Endodermal cell (in vitro differentiated cells): ENCODE measurements around the gene STX8. TPM values are rescaled to one million over a fixed set of nuclear protein-coding genes. Genes with fewer than 3 reads are reported as not detected.

Source experiments
- DNase-seq: peaks from one replicate; pipeline ENCODE4 v3.0.0-alpha.2; 2017
- H3K27ac ChIP-seq: 2 replicates; pipeline ENCODE4 v1.5.1; 2013; ENCODE audit warnings: mild to moderate bottlenecking, low read depth, low read length, moderate library complexity
- H3K27me3 ChIP-seq: 2 replicates; pipeline ENCODE4 v1.6.1; 2013; ENCODE audit warnings: mild to moderate bottlenecking, low read length, moderate library complexity; ENCODE audit not compliant: insufficient read depth, control insufficient read depth, poor library complexity, severe bottlenecking
- H3K36me3 ChIP-seq: 2 replicates; pipeline ENCODE4 v1.7.0; 2013; ENCODE audit warnings: mild to moderate bottlenecking, low read length, moderate library complexity; ENCODE audit not compliant: control insufficient read depth, insufficient read depth
- H3K4me1 ChIP-seq: one replicate; pipeline ENCODE4 v1.7.0; 2013; ENCODE audit warnings: low read length; ENCODE audit not compliant: control insufficient read depth, insufficient read depth
- H3K4me3 ChIP-seq: 2 replicates; pipeline ENCODE4 v1.5.1; 2013; ENCODE audit warnings: mild to moderate bottlenecking, low read length, moderate library complexity
- H3K9ac ChIP-seq: 2 replicates; pipeline ENCODE4 v1.6.1; 2013; ENCODE audit warnings: mild to moderate bottlenecking, low read length, moderate library complexity; ENCODE audit not compliant: poor library complexity, severe bottlenecking; ENCODE audit errors: extremely low read depth
- H3K9me3 ChIP-seq: 2 replicates; pipeline ENCODE4 v1.6.1; 2013; ENCODE audit warnings: mild to moderate bottlenecking, low read length, moderate library complexity; ENCODE audit not compliant: control insufficient read depth
- H3K27ac Mint-ChIP-seq: 2 replicates; pipeline ENCODE4 v1.8.0; 2020; ENCODE audit warnings: mixed read lengths
- H3K27me3 Mint-ChIP-seq: 2 replicates; pipeline ENCODE4 v1.8.0; 2021; ENCODE audit warnings: mild to moderate bottlenecking, mixed read lengths; ENCODE audit not compliant: insufficient read depth
- H3K36me3 Mint-ChIP-seq: 2 replicates; pipeline ENCODE4 v1.8.0; 2020; ENCODE audit warnings: low read depth, mixed read lengths
- H3K4me1 Mint-ChIP-seq: 2 replicates; pipeline ENCODE4 v1.8.0; 2020; ENCODE audit warnings: mixed read lengths
- H3K4me3 Mint-ChIP-seq: 2 replicates; pipeline ENCODE4 v1.8.0; 2020; ENCODE audit warnings: mild to moderate bottlenecking, moderate library complexity, mixed read lengths
- H3K9me3 Mint-ChIP-seq: 2 replicates; pipeline ENCODE4 v1.8.0; 2020; ENCODE audit warnings: mild to moderate bottlenecking, mixed read lengths
- WGBS, 2 experiments: methylation state at CpG; one replicate each; pipeline versions ENCODE4 v1.1.5 to v1.1.7; 2013; ENCODE audit warnings: missing lambda C conversion rate in 2 of 2, mixed read lengths in 1 of 2; ENCODE audit not compliant: insufficient coverage in 1 of 2, insufficient read length in 1 of 2; 5-methylcytosine and 5-hydroxymethylcytosine counted together
- total RNA-seq, 2 donors: library from RNA; stranded (reverse); fragmentation: NEBNext Ultra II Directional in 1 of 2; extraction: Animal tissue kit (Norgen Biotek cat#: 25700) in 1 of 2; gene quantifications; 2 replicates in 1 of 2; 3 replicates in 1 of 2; pipeline ENCODE4 v1.2.1, GENCODE V29; 2021
- TF ChIP-seq, protein P1 (sequence below): fragments of 200-600 bp; sonication (generic); conservative IDR thresholded peaks from 2 replicates; pipeline ENCODE4 v1.5.0; 2021; ENCODE audit warnings: antibody characterized with exemption, mild to moderate bottlenecking

The STX8 gene
- total RNA-seq, 2 donors from 2014 or later: 82.5 to 98.2 TPM

DNA sequence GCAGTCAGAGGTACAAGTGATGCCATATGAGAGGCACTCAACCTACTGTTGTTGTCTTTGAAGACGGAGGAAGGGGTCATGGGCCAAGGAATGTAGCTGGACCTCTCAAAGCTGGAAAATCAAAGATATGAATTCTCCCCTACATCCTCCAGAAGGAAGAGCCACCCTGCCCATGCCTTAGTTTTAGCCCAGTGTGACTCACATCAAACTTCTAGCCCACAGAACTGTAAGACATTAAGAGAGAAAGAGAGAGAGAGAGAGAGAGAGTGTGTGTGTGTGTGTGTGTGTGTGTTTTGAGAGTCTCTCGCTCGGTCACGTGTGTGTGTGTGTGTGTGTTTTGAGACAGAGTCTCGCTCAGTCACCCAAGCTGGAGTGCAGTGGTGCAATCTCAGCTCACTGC is 87.1 kb downstream of the STX8 start:
- 89% methylated on average over 4 of the region's 5 CpGs; no CpG with 5 or more reads in 1 of the 2 experiments for WGBS, 2 experiments
- H3K9me3 ChIP-seq: peaks cover 5% of the 10 kb centered on the region
- H3K4me3 Mint-ChIP-seq: no peak overlapping the region
- peaks cover 3% of the 10 kb centered on the region for H3K9me3 Mint-ChIP-seq
- no peak overlapping the region for H3K9ac ChIP-seq
- peaks cover 3% of the 10 kb centered on the region for H3K4me1 Mint-ChIP-seq
- no peak overlapping the region for H3K27ac Mint-ChIP-seq
- H3K27ac ChIP-seq: no peak overlapping the region
- no peaks in the 10 kb centered on the region for H3K27me3 ChIP-seq
- no peaks in the 10 kb centered on the region for H3K27me3 Mint-ChIP-seq
- TF ChIP-seq, protein P1, sequence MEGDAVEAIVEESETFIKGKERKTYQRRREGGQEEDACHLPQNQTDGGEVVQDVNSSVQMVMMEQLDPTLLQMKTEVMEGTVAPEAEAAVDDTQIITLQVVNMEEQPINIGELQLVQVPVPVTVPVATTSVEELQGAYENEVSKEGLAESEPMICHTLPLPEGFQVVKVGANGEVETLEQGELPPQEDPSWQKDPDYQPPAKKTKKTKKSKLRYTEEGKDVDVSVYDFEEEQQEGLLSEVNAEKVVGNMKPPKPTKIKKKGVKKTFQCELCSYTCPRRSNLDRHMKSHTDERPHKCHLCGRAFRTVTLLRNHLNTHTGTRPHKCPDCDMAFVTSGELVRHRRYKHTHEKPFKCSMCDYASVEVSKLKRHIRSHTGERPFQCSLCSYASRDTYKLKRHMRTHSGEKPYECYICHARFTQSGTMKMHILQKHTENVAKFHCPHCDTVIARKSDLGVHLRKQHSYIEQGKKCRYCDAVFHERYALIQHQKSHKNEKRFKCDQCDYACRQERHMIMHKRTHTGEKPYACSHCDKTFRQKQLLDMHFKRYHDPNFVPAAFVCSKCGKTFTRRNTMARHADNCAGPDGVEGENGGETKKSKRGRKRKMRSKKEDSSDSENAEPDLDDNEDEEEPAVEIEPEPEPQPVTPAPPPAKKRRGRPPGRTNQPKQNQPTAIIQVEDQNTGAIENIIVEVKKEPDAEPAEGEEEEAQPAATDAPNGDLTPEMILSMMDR: no peak
- no peak for DNase-seq
- H3K4me3 ChIP-seq: no peak overlapping the region
- no peaks in the 10 kb centered on the region for H3K36me3 ChIP-seq
- no peaks in the 10 kb centered on the region for H3K4me1 ChIP-seq
- peaks cover 38% of the 10 kb centered on the region for H3K36me3 Mint-ChIP-seq

DNA sequence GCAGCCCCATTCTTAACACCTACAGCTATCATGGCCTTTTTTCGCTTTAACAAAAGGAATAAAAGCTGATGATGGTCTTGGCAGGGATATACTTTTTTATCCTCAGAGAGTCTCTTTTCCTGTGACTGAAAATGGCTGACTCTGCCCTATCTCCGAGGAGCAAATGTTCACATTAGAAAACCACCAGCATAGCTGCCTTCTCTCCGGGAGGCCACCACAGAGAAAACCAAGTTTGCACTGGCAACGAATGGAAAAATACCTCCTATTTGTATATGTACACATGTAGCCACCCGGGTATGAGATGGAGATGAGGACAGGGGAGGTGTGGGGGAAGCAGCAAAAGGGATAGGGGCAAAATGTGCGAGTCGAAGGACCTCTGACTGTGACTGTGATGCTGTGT is 88.2 kb downstream of the STX8 start:
- peaks cover 31% of the 10 kb centered on the region for H3K36me3 Mint-ChIP-seq
- peaks cover 8% of the 10 kb centered on the region for H3K4me1 Mint-ChIP-seq
- no peaks in the 10 kb centered on the region for H3K27me3 ChIP-seq
- no peak overlapping the region for H3K4me3 ChIP-seq
- peaks cover 2% of the 10 kb centered on the region for H3K9me3 Mint-ChIP-seq
- H3K27ac ChIP-seq: no peak overlapping the region
- no peaks in the 10 kb centered on the region for H3K36me3 ChIP-seq
- WGBS, 2 experiments: 86 to 96% methylated on average over 5 to 7 of the region's 7 CpGs
- peaks cover 3% of the 10 kb centered on the region for H3K9me3 ChIP-seq
- no peak overlapping the region for H3K27ac Mint-ChIP-seq
- no peak for DNase-seq
- peaks cover 3% of the 10 kb centered on the region for H3K4me1 ChIP-seq
- H3K4me3 Mint-ChIP-seq: no peak overlapping the region
- TF ChIP-seq, protein P1: no peak
- H3K27me3 Mint-ChIP-seq: no peaks in the 10 kb centered on the region
- no peak overlapping the region for H3K9ac ChIP-seq

DNA sequence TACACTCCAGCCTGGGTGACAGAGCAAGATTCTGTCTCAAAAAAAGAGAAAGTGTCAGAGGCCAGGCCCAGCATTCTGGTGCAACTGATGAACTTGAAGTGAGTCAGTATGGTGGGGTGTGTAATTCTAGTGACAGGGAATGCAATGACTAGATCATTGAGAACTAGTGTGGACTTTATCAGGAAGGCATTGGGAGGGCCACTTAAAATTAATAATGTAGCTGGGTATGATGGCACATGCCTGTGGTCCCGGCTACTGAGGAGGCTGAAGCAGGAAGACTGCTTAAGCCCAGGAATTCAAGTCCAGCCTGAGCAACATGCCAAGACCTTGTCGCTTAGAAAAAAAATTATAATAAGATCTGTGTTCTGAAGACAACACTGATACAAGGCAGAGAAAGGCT is 90.8 kb downstream of the STX8 start:
- H3K9ac ChIP-seq: no peak overlapping the region
- no peaks in the 10 kb centered on the region for H3K27me3 Mint-ChIP-seq

More for the DNA sequence above, 90.8 kb downstream of the STX8 start:
- H3K9me3 ChIP-seq: no peaks in the 10 kb centered on the region
- no peak overlapping the region for H3K27ac ChIP-seq
- WGBS, 2 experiments: 100% methylated on average over 1 to 2 of the region's 2 CpGs
- Mint-ChIP-seq H3K9me3 (no peaks in the 10 kb centered on the region), H3K4me3 (no peak overlapping the region), H3K27ac (no peak overlapping the region), H3K4me1 (peaks cover 8% of the 10 kb centered on the region), H3K36me3 (peaks cover 12% of the 10 kb centered on the region)
- H3K4me1 ChIP-seq: peaks cover 3% of the 10 kb centered on the region
- TF ChIP-seq, protein P1: no peak
- DNase-seq: peak; percentile 23
- H3K27me3 ChIP-seq: no peaks in the 10 kb centered on the region
- H3K36me3 ChIP-seq: no peaks in the 10 kb centered on the region
- H3K4me3 ChIP-seq: no peak overlapping the region
